PC-9 (cell line): ENCODE data around the gene LYPD6B. TPM values are rescaled to one million over a fixed set of nuclear protein-coding genes. Genes with fewer than 3 reads are reported as not detected.

ENCODE experiments used
- BruUV-seq: library from RNA; stranded (reverse); fragments of 400-500 nt; replicated peaks from 2 replicates; lab custom pipeline; 2021; lab: Mats Ljungman, UMichigan
- CTCF ChIA-PET: fragments of 300-600 bp; sonication (Branson Sonifier 250); formaldehyde crosslinking; loops from one replicate; lab custom pipeline; 2022; ENCODE audit warnings: antibody characterized with exemption; lab: Charles Lee
- POLR2A ChIA-PET: fragments of 300-600 bp; sonication (Branson Sonifier 250); formaldehyde crosslinking; loops from one replicate; lab custom pipeline; 2022; ENCODE audit warnings: antibody characterized with exemption; ENCODE audit not compliant: unreplicated experiment; lab: Charles Lee
- DNase-seq, 2 experiments: peaks; one replicate each; pipeline versions ENCODE4 v3.0.0 to v3.0.0-alpha.2; 2015 to 2022; ENCODE audit warnings: mixed read lengths in 1 of 2
- H2AFZ ChIP-seq: fragments of 200-600 bp; sonication (generic); 2 replicates; pipeline ENCODE4 v1.8.1; 2017; ENCODE audit warnings: antibody characterized with exemption
- H3F3A ChIP-seq: fragments of 200-600 bp; sonication (generic); 2 replicates; pipeline ENCODE4 v1.8.1; 2017; ENCODE audit warnings: antibody characterized with exemption, mild to moderate bottlenecking, low read depth; ENCODE audit not compliant: insufficient read depth
- H3K27ac ChIP-seq: fragments of 200-600 bp; sonication (generic); 2 replicates; pipeline ENCODE4 v1.6.1; 2016; ENCODE audit warnings: mixed run types
- H3K27me3 ChIP-seq: fragments of 200-600 bp; sonication (generic); 2 replicates; pipeline ENCODE4 v1.6.1; 2016; ENCODE audit warnings: low read depth, mixed run types; ENCODE audit not compliant: insufficient read depth
- H3K36me3 ChIP-seq: fragments of 200-600 bp; sonication (generic); 2 replicates; pipeline ENCODE4 v1.6.1; 2016; ENCODE audit warnings: low read depth, mixed run types
- H3K4me1 ChIP-seq: fragments of 200-600 bp; sonication (generic); replicated peaks from 2 replicates; pipeline ENCODE4 v1.6.1; 2016; ENCODE audit warnings: mixed run types; ENCODE audit not compliant: insufficient read depth
- H3K4me2 ChIP-seq: fragments of 200-600 bp; sonication (generic); 2 replicates; pipeline ENCODE4 v1.6.1; 2017; ENCODE audit warnings: mixed run types
- H3K4me3 ChIP-seq: fragments of 200-600 bp; sonication (generic); 2 replicates; pipeline ENCODE4 v1.6.1; 2016; ENCODE audit warnings: mixed run types
- H3K79me2 ChIP-seq: fragments of 200-600 bp; sonication (generic); 2 replicates; pipeline ENCODE4 v1.6.1; 2017; ENCODE audit warnings: low read depth, mixed run types
- H3K9me2 ChIP-seq: fragments of 200-600 bp; sonication (generic); 2 replicates; pipeline ENCODE4 v1.8.1; 2017; ENCODE audit warnings: mild to moderate bottlenecking; ENCODE audit not compliant: insufficient read depth
- H3K9me3 ChIP-seq: fragments of 200-600 bp; sonication (generic); 2 replicates; pipeline ENCODE4 v1.8.1; 2016; ENCODE audit warnings: low read depth; ENCODE audit not compliant: insufficient read depth
- H4K20me1 ChIP-seq: fragments of 200-600 bp; sonication (generic); 2 replicates; pipeline ENCODE4 v1.8.1; 2017; ENCODE audit not compliant: insufficient read depth
- CTCF ChIP-seq: fragments of 200-600 bp; sonication (generic); conservative IDR thresholded peaks from 2 replicates; pipeline ENCODE4 v1.6.1; 2017; ENCODE audit warnings: mixed run types, antibody characterized with exemption, mild to moderate bottlenecking, moderate library complexity
- EZH2 ChIP-seq: fragments of 200-600 bp; sonication (generic); IDR thresholded peaks from 2 replicates; pipeline ENCODE4 v1.8.0; 2017; ENCODE audit warnings: antibody characterized with exemption, low read depth
- intact Hi-C: fragments of 100-400 bp; cut with micrococcal nuclease; formaldehyde crosslinking; loops from one replicate; pipeline ENCODE4 v1.10.0; 2022; ENCODE audit not compliant: unreplicated experiment
- total RNA-seq: library from RNA; stranded (reverse); gene quantifications from 2 replicates; pipeline ENCODE4 v1.2.3, GENCODE V29; 2021

LYPD6B gene
- total RNA-seq, 1 experiment from 2014 or later = 10.0 TPM

- Histone ChIP-seq H3K79me2 (no peaks in the 10 kb centered on the region), H3K4me1 (peaks cover 10% of the 10 kb centered on the region), H3K9me2 (no peaks in the 10 kb centered on the region), H2AFZ (no peak overlapping the region), H3K9me3 (no peaks in the 10 kb centered on the region), H3F3A (no peaks in the 10 kb centered on the region), H3K27me3 (no peaks in the 10 kb centered on the region), H3K36me3 (no peaks in the 10 kb centered on the region), H3K4me3 (no peak overlapping the region), H3K4me2 (no peak overlapping the region), H3K27ac (no peak overlapping the region), H4K20me1 (no peaks in the 10 kb centered on the region)
- no peak for DNase-seq
- TF ChIP-seq EZH2 = no peak
- TF ChIP-seq CTCF = no peak
- intact Hi-C loops = no loop called here
- no TSS peak for BruUV-seq
- POLR2A ChIA-PET = interaction anchor here (0.5 kb wide), 1 partner anchor 1655 kb away, joined by 3 read pairs; no protein-coding TSS in a partner anchor
- CTCF ChIA-PET = no interaction called here
Observed at GRCh38 chr2:149031396-149031795, 7.1 kb upstream of the LYPD6B start.

- intact Hi-C loops = no loop called here
- Histone ChIP-seq H3F3A (no peaks in the 10 kb centered on the region), H2AFZ (no peak overlapping the region), H3K36me3 (no peaks in the 10 kb centered on the region), H4K20me1 (no peaks in the 10 kb centered on the region), H3K9me3 (no peaks in the 10 kb centered on the region), H3K27ac (no peak overlapping the region), H3K4me3 (no peak overlapping the region), H3K4me1 (no peaks in the 10 kb centered on the region; the same call in 1 of the 2 replicates), H3K4me2 (no peak overlapping the region), H3K9me2 (no peaks in the 10 kb centered on the region), H3K27me3 (no peaks in the 10 kb centered on the region), H3K79me2 (no peaks in the 10 kb centered on the region)
- TF ChIP-seq CTCF = no peak
- no peak for TF ChIP-seq EZH2
- no peak for DNase-seq
- no TSS peak for BruUV-seq
- ChIA-PET CTCF (no interaction called here), POLR2A (no interaction called here)
Observed at GRCh38 chr2:149033716-149034115, 4.8 kb upstream of the LYPD6B start.

GRCh38 chr2:149034406-149034805, 4.1 kb upstream of the LYPD6B start:
- intact Hi-C loops = no loop called here
- Histone ChIP-seq H3K27me3 (no peaks in the 10 kb centered on the region), H3K4me2 (no peak overlapping the region), H3K36me3 (no peaks in the 10 kb centered on the region), H3K27ac (no peak overlapping the region), H4K20me1 (no peaks in the 10 kb centered on the region), H3K9me2 (no peaks in the 10 kb centered on the region), H3K79me2 (peaks cover 6% of the 10 kb centered on the region), H2AFZ (no peak overlapping the region), H3K4me3 (no peak overlapping the region), H3F3A (no peaks in the 10 kb centered on the region), H3K9me3 (no peaks in the 10 kb centered on the region), H3K4me1 (no peaks in the 10 kb centered on the region; the same call in 1 of the 2 replicates)
- DNase-seq = no peak
- BruUV-seq = no TSS peak
- ChIA-PET CTCF (no interaction called here), POLR2A (no interaction called here)
- TF ChIP-seq CTCF (no peak), EZH2 (no peak)
